ENCODE measurements around the gene PARD3B.

Gene PARD3B

GRCh38 chr2:204948822-204949221 is 403.5 kb downstream of the PARD3B start:
- Histone ChIP-seq H3K9me3 (ENCODE audit: insufficient read depth, low read length) (peaks cover 15% of the 10 kb centered on the region), H3K4me1 (ENCODE audit: insufficient read depth, insufficient read length) (no peaks in the 10 kb centered on the region), H3K9ac (ENCODE audit: insufficient read length, low read depth) (no peak overlapping the region), H3K27me3 (ENCODE audit: insufficient read depth, insufficient read length) (no peaks in the 10 kb centered on the region), H3K36me3 (ENCODE audit: insufficient read depth, insufficient read length, low read length) (no peaks in the 10 kb centered on the region), H3K4me3 (ENCODE audit: insufficient read length, low read depth) (no peak overlapping the region)
- DNase-seq (ENCODE audit: low read depth, low spot score), result no peak
- TF ChIP-seq ZNF274 (IDR thresholded peaks at IDR 0.05; ENCODE audit: low read depth, low read length) (no peak), SUZ12 (IDR thresholded peaks at IDR 0.05; ENCODE audit: extremely low read depth, insufficient read depth, insufficient read length) (no peak), YY1 (IDR thresholded peaks at IDR 0.05; ENCODE audit: insufficient read depth, insufficient read length) (no peak)

DNA sequence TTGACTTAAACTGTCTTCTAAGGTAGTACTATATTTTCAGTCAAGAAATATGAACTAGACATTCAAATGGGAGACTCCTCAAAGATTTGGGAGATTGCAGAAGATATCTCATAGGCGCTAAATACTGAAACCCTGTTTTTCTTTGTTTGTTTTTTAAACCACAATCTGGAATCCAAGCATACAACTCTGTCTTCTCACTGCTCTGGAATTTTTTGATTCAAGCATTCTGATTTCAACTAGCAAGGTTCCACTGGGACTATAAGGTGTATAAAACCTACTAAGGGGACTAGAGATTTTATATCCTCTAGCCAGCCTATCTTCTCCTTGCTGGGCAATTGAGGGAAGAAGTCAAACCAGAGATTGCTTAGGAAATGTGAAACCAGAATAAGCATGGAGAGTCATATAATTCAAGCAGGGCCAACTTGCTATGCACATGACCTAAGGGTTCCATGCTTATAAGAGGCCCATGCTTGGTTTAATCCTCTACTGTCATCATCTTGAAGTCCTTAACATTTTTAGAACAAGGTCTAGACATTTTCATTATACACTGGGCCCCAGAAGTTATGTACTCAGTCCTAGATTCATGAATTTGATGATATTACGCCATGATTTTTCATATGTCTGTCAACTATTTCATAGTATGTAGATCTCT is 405.5 kb downstream of the PARD3B start:
- no peak for DNase-seq (ENCODE audit: low read depth, low spot score)
- Histone ChIP-seq H3K4me1 (ENCODE audit: insufficient read depth, insufficient read length) (no peaks in the 10 kb centered on the region), H3K36me3 (ENCODE audit: insufficient read depth, insufficient read length, low read length) (no peaks in the 10 kb centered on the region), H3K9ac (ENCODE audit: insufficient read length, low read depth) (no peak overlapping the region), H3K4me3 (ENCODE audit: insufficient read length, low read depth) (no peak overlapping the region), H3K27me3 (ENCODE audit: insufficient read depth, insufficient read length) (no peaks in the 10 kb centered on the region), H3K9me3 (ENCODE audit: insufficient read depth, low read length) (no peaks in the 10 kb centered on the region; the same call in 1 of the 2 replicates)
- TF ChIP-seq YY1 (IDR thresholded peaks at IDR 0.05; ENCODE audit: insufficient read depth, insufficient read length) (no peak), ZNF274 (IDR thresholded peaks at IDR 0.05; ENCODE audit: low read depth, low read length) (no peak), SUZ12 (IDR thresholded peaks at IDR 0.05; ENCODE audit: extremely low read depth, insufficient read depth, insufficient read length) (no peak)

- DNase-seq (ENCODE audit: low read depth, low spot score), result no peak
These were observed 413.1 kb downstream of the PARD3B start for GRCh38 chr2:204958371-204958770.

GRCh38 chr2:204964414-204964813 is 419.1 kb downstream of the PARD3B start:
- no peaks in the 10 kb centered on the region for H3K9me3 ChIP-seq (ENCODE audit: insufficient read depth, low read length)
- no peak overlapping the region for H3K4me3 ChIP-seq (ENCODE audit: insufficient read length, low read depth)
- no peaks in the 10 kb centered on the region for H3K4me1 ChIP-seq (ENCODE audit: insufficient read depth, insufficient read length)
- no peaks in the 10 kb centered on the region for H3K36me3 ChIP-seq (ENCODE audit: insufficient read depth, insufficient read length, low read length)
- TF ChIP-seq SUZ12 (IDR thresholded peaks at IDR 0.05; ENCODE audit: extremely low read depth, insufficient read depth, insufficient read length) (no peak), ZNF274 (IDR thresholded peaks at IDR 0.05; ENCODE audit: low read depth, low read length) (no peak), YY1 (IDR thresholded peaks at IDR 0.05; ENCODE audit: insufficient read depth, insufficient read length) (no peak)
- no peak overlapping the region for H3K9ac ChIP-seq (ENCODE audit: insufficient read length, low read depth)
- H3K27me3 ChIP-seq (ENCODE audit: insufficient read depth, insufficient read length), result no peaks in the 10 kb centered on the region
- no peak for DNase-seq (ENCODE audit: low read depth, low spot score)

More at GRCh38 chr2:204958371-204958770, 413.1 kb downstream of the PARD3B start:
- TF ChIP-seq SUZ12 (IDR thresholded peaks at IDR 0.05; ENCODE audit: extremely low read depth, insufficient read depth, insufficient read length) (no peak), YY1 (IDR thresholded peaks at IDR 0.05; ENCODE audit: insufficient read depth, insufficient read length) (no peak), ZNF274 (IDR thresholded peaks at IDR 0.05; ENCODE audit: low read depth, low read length) (no peak)
- no peaks in the 10 kb centered on the region for H3K9me3 ChIP-seq (ENCODE audit: insufficient read depth, low read length)
- H3K4me1 ChIP-seq (ENCODE audit: insufficient read depth, insufficient read length), result no peaks in the 10 kb centered on the region
- H3K4me3 ChIP-seq (ENCODE audit: insufficient read length, low read depth), result no peak overlapping the region
- no peaks in the 10 kb centered on the region for H3K27me3 ChIP-seq (ENCODE audit: insufficient read depth, insufficient read length)
- no peaks in the 10 kb centered on the region for H3K36me3 ChIP-seq (ENCODE audit: insufficient read depth, insufficient read length, low read length)
- H3K9ac ChIP-seq (ENCODE audit: insufficient read length, low read depth), result no peak overlapping the region

- no peaks in the 10 kb centered on the region for H3K4me1 ChIP-seq (ENCODE audit: insufficient read depth, insufficient read length)
- H3K9me3 ChIP-seq (ENCODE audit: insufficient read depth, low read length), result no peaks in the 10 kb centered on the region
- no peak overlapping the region for H3K4me3 ChIP-seq (ENCODE audit: insufficient read length, low read depth)
- H3K27me3 ChIP-seq (ENCODE audit: insufficient read depth, insufficient read length), result no peaks in the 10 kb centered on the region
- no peaks in the 10 kb centered on the region for H3K36me3 ChIP-seq (ENCODE audit: insufficient read depth, insufficient read length, low read length)
- TF ChIP-seq YY1 (IDR thresholded peaks at IDR 0.05; ENCODE audit: insufficient read depth, insufficient read length), result no peak
- no peak for TF ChIP-seq ZNF274 (IDR thresholded peaks at IDR 0.05; ENCODE audit: low read depth, low read length)
- TF ChIP-seq SUZ12 (IDR thresholded peaks at IDR 0.05; ENCODE audit: extremely low read depth, insufficient read depth, insufficient read length), result no peak
- no peak for DNase-seq (ENCODE audit: low read depth, low spot score)
- no peak overlapping the region for H3K9ac ChIP-seq (ENCODE audit: insufficient read length, low read depth)
These were observed 421.0 kb downstream of the PARD3B start for GRCh38 chr2:204966245-204966644.

DNA sequence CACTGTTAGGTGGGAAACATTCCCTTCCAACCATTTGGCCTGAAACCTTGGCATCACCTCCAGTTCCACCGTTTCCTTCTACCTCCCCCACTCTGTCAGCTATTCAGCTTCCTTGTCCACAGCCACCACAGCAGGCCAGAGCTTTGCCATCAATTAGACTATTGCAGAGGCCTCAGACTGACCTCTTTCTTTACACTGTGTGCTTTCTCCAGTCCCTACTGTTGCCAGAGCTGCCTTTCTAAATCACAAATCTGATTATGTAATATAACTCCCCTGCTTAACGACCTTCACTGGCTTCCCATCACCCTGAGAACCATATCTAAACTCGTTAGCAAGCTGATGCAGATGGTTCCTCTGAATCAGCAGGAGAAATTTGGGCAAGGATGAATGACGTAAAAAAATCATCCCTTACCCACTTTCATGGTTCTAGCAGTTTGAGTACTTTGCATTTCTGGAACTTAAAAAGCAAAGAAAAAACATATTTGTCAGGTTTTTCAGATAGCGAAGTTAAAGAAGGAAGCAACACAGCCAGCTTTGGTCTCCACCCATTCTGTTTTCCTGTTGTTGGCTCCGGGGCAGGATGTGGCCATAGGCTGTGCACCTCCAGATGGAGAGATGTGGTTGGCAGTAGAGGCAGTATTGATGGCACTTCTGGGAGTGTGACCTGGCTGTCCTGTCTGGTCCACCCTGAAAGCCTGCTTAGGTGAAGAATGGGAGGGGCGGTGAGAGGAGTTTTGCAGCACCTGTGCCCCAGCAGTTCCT is 422.1 kb downstream of the PARD3B start:
- TF ChIP-seq YY1 (IDR thresholded peaks at IDR 0.05; ENCODE audit: insufficient read depth, insufficient read length) (no peak), SUZ12 (IDR thresholded peaks at IDR 0.05; ENCODE audit: extremely low read depth, insufficient read depth, insufficient read length) (no peak), ZNF274 (IDR thresholded peaks at IDR 0.05; ENCODE audit: low read depth, low read length) (no peak)
- no peaks in the 10 kb centered on the region for H3K4me1 ChIP-seq (ENCODE audit: insufficient read depth, insufficient read length)
- no peaks in the 10 kb centered on the region for H3K9me3 ChIP-seq (ENCODE audit: insufficient read depth, low read length)
- H3K4me3 ChIP-seq (ENCODE audit: insufficient read length, low read depth), result no peak overlapping the region
- no peaks in the 10 kb centered on the region for H3K36me3 ChIP-seq (ENCODE audit: insufficient read depth, insufficient read length, low read length)
- no peak for DNase-seq (ENCODE audit: low read depth, low spot score)
- H3K9ac ChIP-seq (ENCODE audit: insufficient read length, low read depth), result no peak overlapping the region
- H3K27me3 ChIP-seq (ENCODE audit: insufficient read depth, insufficient read length), result no peaks in the 10 kb centered on the region

DNA sequence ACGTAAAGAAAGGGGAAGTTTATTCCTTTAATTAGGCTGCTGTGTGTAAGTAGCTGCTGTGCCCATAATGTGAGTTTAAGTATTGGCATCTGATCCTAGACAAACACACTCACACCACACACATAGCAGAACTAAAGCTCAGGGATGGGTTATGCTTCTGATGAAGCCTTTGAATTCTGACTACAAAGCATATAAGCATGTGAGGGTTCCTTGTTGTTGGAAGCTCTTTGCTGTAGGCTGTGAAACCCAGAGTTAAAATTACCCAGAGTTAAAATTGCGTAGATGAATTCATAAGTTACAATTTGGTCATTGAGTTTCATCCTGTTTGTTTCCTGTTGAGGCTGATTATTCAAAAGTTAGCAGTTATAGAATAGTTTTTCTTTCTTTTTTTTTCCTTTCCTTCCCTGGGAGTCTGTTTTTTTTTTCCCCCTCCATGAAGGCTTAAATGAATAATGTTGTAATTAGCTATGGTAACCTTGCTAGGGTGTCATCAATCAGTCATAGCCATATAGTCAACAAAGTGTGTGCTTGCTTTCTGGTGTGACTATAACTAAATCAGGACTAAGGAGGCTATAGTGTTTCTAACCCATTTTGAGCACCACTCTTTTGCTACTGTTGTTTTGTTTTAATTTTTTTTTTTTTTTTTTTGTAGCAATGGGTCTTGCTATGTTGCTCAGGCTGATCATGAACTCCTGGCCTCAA is 426.1 kb downstream of the PARD3B start:
- Histone ChIP-seq H3K9me3 (ENCODE audit: insufficient read depth, low read length) (no peaks in the 10 kb centered on the region), H3K4me3 (ENCODE audit: insufficient read length, low read depth) (no peak overlapping the region), H3K36me3 (ENCODE audit: insufficient read depth, insufficient read length, low read length) (no peaks in the 10 kb centered on the region), H3K27me3 (ENCODE audit: insufficient read depth, insufficient read length) (no peaks in the 10 kb centered on the region), H3K9ac (ENCODE audit: insufficient read length, low read depth) (no peak overlapping the region), H3K4me1 (ENCODE audit: insufficient read depth, insufficient read length) (no peaks in the 10 kb centered on the region)
- no peak for TF ChIP-seq ZNF274 (IDR thresholded peaks at IDR 0.05; ENCODE audit: low read depth, low read length)
- TF ChIP-seq SUZ12 (IDR thresholded peaks at IDR 0.05; ENCODE audit: extremely low read depth, insufficient read depth, insufficient read length), result no peak
- no peak for TF ChIP-seq YY1 (IDR thresholded peaks at IDR 0.05; ENCODE audit: insufficient read depth, insufficient read length)
- no peak for DNase-seq (ENCODE audit: low read depth, low spot score)

Data from NT2/D1 (cell line).